Left hindlimb (tissue), 1 donor: ENCODE measurements around the gene NTN1.

Experiments
- DNase-seq: peaks from one replicate; pipeline ENCODE4 v3.0.0-alpha.2; 2018

NTN1 gene

DNA sequence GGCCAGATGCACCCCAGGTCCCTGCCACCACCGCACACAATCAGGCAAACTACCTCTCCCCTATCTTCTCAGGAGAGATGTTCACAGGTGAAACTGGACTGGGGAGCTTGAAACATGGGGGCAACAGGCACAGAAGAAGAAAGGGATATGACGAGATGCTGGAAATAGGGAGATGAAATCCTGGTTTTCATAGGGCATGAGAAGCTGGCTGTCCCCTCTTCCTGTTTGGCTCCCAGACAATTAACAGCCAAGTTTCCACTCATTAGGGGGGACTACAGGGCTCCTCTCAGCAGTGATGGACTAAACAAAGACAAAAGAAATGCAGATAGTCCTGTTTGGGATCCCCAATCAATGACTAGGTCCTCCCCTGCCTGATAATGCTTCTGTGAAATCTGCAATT, 266.0 kb downstream of the NTN1 start:
- no peak for DNase-seq

DNA sequence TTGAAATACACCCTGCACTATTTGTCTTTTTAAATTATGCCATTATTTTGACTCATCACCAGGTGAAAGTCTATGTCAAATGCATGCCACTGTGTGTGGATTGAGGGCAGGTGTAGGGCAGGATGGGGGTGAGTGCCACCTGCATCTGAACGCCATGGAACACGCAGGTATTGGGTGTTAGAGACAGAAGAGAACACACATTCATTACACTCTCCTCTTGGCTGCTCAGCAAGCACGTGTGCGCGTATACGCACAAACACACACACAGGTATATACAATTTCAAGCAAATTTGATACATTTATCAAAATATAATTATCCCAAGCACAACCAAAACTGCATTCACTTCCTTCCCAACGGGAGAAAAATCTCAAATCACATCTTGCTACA, 268.9 kb downstream of the NTN1 start:
- DNase-seq: no peak

DNA sequence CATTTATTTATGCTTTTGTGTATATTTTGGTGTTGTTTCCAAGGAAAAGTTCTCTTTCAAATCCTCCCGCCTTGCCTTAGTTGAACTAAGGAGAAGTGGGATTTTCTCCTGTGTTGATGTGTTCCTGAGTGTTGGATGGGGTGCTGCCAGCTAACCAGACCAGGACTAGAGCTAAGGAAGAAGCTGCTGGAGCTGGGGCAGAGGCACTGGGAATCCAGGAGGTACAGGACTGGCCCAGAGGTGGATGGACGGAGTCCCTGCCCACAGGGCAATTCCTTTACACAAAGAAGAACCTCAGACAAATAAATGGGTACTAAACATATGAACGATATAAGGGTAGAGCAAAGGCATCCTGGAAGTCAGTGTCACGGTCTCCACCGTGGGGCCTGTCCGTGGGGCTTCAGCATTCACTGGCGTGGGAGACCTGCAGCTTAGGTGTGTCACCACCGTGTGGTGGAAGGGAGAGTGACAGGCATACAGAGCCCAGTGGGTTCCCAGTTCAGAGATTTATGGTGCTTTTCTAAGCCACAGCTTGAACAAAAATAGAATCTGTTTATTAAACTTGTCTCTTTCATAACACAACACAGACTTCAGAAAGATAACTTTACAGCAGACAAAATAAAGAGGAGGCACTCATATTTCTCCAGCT, 270.7 kb downstream of the NTN1 start:
- DNase-seq: no peak

DNA sequence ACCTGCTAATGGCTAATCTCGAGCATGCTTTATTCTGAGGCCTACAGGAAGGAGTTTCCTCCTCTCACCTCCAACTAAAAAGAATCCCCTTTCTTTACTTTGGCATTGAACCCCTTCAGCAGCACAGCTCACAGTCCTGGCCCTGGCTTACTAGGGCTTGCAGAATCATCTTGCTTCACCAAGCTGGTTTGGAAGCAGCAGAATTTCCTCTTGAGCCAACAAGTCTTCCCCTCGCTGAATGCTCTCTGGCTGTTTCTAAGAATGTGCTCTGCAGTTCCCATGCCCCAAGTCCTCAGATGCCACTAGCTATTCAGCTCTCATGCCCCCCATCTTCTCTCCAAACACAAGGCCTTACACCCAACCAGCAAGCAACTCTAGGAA, 271.2 kb downstream of the NTN1 start:
- no peak for DNase-seq
